IPS-18c (cell line): ENCODE data around the gene SLC25A27.

Experiments used
- H3K4me3 ChIP-seq: 2 replicates; pipeline ENCODE4 v1.7.0; 2013; ENCODE audit warnings: low read depth, mild to moderate bottlenecking, low read length, moderate library complexity; ENCODE audit not compliant: insufficient read depth
- H3K9me3 ChIP-seq: one replicate; pipeline ENCODE4 v1.6.1; 2013; ENCODE audit warnings: mild to moderate bottlenecking, low read length, moderate library complexity; ENCODE audit not compliant: control insufficient read depth, insufficient read depth

The SLC25A27 gene

GRCh38 chr6:46688117-46688965, 35.6 kb downstream of the SLC25A27 start:
- no peak overlapping the region for H3K4me3 ChIP-seq

GRCh38 chr6:46688966-46689335, 36.2 kb downstream of the SLC25A27 start:
- Histone ChIP-seq H3K9me3 (no peaks in the 10 kb centered on the region), H3K4me3 (no peak overlapping the region)

More at GRCh38 chr6:46688117-46688965, 35.6 kb downstream of the SLC25A27 start:
- no peaks in the 10 kb centered on the region for H3K9me3 ChIP-seq

- no peak overlapping the region for H3K4me3 ChIP-seq
Measured at GRCh38 chr6:46689657-46690056, 36.9 kb downstream of the SLC25A27 start.

GRCh38 chr6:46690141-46690755, 37.5 kb downstream of the SLC25A27 start:
- no peaks in the 10 kb centered on the region for H3K9me3 ChIP-seq
- H3K4me3 ChIP-seq: no peak overlapping the region

More at GRCh38 chr6:46689657-46690056, 36.9 kb downstream of the SLC25A27 start:
- H3K9me3 ChIP-seq: no peaks in the 10 kb centered on the region

- no peaks in the 10 kb centered on the region for H3K9me3 ChIP-seq
- H3K4me3 ChIP-seq: no peak overlapping the region
Measured at GRCh38 chr6:46690911-46691451, 38.2 kb downstream of the SLC25A27 start.

GRCh38 chr6:46699970-46700369, 47.2 kb downstream of the SLC25A27 start:
- Histone ChIP-seq H3K9me3 (no peaks in the 10 kb centered on the region), H3K4me3 (no peak overlapping the region)

GRCh38 chr6:46704562-46704961, 51.8 kb downstream of the SLC25A27 start:
- H3K4me3 ChIP-seq: no peak overlapping the region

GRCh38 chr6:46706464-46706863, 53.7 kb downstream of the SLC25A27 start:
- H3K4me3 ChIP-seq: no peak overlapping the region

More at GRCh38 chr6:46704562-46704961, 51.8 kb downstream of the SLC25A27 start:
- H3K9me3 ChIP-seq: no peaks in the 10 kb centered on the region

GRCh38 chr6:46711491-46711890, 58.7 kb downstream of the SLC25A27 start:
- Histone ChIP-seq H3K4me3 (no peak overlapping the region), H3K9me3 (no peaks in the 10 kb centered on the region)

More at GRCh38 chr6:46706464-46706863, 53.7 kb downstream of the SLC25A27 start:
- no peaks in the 10 kb centered on the region for H3K9me3 ChIP-seq

- no peak overlapping the region for H3K4me3 ChIP-seq
- H3K9me3 ChIP-seq: no peaks in the 10 kb centered on the region
Measured at GRCh38 chr6:46715141-46715540, 62.4 kb downstream of the SLC25A27 start.

GRCh38 chr6:46719099-46719498, 66.3 kb downstream of the SLC25A27 start:
- no peak overlapping the region for H3K4me3 ChIP-seq
- H3K9me3 ChIP-seq: no peaks in the 10 kb centered on the region

- Histone ChIP-seq H3K4me3 (no peak overlapping the region), H3K9me3 (no peaks in the 10 kb centered on the region)
Measured at GRCh38 chr6:46720401-46720800, 67.6 kb downstream of the SLC25A27 start.
